HG02943 (cell line): Measurements from ENCODE around the gene KANTR.

Source experiments
- ATAC-seq: cut with Tn5 transposase; IDR thresholded peaks from one replicate; pipeline ENCODE4 v1.9.1; 2021; ENCODE audit warnings: mild to moderate bottlenecking, low read depth, moderate library complexity; ENCODE audit not compliant: unreplicated experiment

The KANTR gene

GRCh38 chrX:53093748-53094581 lies at the start of gene KANTR:
Gene KANTR (plus strand): TSS chrX:53094142. CDS start chrX:53124273, 30,131 bp downstream.
- peak; percentile 74 for ATAC-seq

- ATAC-seq, result no peak
Observed at GRCh38 chrX:53044995-53045394, 48.9 kb upstream of the KANTR start.

DNA sequence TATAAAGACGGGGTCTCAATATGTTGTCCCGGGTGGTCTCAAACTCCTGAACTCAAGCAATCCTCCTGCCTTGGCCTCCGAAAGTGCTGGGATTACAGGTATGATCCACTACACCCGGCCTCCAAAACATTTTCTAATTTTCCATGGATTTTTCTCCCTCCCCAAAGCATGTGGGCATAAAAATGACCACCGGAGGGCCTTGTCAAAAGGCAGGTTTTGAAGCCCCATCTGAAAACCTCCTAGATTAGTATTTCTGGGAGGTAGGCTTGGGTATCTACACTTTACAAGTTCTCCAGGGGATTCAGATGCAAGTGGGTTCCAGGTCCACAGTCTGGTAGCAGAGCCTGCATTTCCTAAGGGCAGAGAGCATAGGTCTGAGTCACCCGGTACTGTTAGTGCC lies 46.7 kb upstream of the KANTR start:
- ATAC-seq, result no peak

GRCh38 chrX:53048169-53049126 lies 45.5 kb upstream of the KANTR start, which contains the start of gene GPR173:
Gene GPR173 (plus strand): TSS chrX:53048789. CDS start chrX:53076622, 27,833 bp downstream.
- ATAC-seq, result no peak

- ATAC-seq, result no peak
Observed at GRCh38 chrX:53049127-53049517, 44.8 kb upstream of the KANTR start.

DNA sequence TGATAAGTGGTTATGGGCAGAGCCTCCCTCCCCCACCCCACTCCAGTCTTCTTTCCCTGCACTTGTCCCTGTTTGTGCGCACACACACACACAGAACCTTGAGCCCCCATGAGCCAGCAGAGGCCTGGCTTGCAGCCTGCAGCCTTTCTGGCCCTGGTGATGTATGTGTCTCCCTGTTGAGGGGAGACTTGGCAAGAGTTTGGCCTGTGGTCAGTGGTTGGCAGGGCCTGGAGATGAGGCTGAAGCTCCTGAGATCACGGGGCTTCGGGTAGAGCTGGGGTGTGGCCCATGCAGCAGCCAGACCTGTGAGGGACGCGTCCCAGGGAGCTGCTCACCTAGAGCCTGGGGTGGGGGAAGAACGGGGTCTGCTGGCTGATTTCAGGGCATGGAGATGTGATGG lies 43.1 kb upstream of the KANTR start:
- ATAC-seq, result no peak

DNA sequence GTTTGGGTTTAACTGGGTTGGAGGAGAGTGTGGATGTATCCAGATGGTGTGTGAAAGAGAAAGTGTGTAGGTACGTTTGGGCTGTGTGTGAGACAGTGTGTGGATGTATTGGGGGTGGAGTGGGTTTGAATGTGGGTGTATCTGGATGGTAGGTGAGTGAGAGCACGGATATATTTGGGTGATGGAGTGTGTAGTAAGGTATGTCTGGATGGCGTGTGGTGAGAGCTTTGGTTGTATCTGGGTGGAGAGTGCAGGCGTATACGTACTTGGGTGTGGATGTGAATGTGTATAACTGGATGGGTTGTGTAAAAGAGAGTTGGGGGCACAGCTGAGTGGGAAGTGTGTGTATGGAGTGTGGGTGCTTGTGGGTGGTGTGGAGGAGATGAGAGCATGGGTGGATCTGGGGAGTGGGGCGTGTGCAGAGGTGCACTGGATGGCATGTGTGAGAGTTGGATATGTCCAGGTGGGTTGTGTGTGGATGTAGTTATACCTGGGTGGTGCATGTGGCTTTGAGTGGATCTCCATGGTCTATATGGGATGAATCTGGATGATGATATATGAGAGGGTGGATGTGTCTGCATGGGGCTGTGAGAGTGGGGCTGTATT lies 38.6 kb upstream of the KANTR start:
- ATAC-seq, result no peak

- ATAC-seq, result no peak
Observed at GRCh38 chrX:53056292-53056691, 37.6 kb upstream of the KANTR start.

- ATAC-seq, result no peak
Observed at GRCh38 chrX:53065104-53065503, 28.8 kb upstream of the KANTR start.

- ATAC-seq, result no peak
Observed at GRCh38 chrX:53071064-53071463, 22.9 kb upstream of the KANTR start.

DNA sequence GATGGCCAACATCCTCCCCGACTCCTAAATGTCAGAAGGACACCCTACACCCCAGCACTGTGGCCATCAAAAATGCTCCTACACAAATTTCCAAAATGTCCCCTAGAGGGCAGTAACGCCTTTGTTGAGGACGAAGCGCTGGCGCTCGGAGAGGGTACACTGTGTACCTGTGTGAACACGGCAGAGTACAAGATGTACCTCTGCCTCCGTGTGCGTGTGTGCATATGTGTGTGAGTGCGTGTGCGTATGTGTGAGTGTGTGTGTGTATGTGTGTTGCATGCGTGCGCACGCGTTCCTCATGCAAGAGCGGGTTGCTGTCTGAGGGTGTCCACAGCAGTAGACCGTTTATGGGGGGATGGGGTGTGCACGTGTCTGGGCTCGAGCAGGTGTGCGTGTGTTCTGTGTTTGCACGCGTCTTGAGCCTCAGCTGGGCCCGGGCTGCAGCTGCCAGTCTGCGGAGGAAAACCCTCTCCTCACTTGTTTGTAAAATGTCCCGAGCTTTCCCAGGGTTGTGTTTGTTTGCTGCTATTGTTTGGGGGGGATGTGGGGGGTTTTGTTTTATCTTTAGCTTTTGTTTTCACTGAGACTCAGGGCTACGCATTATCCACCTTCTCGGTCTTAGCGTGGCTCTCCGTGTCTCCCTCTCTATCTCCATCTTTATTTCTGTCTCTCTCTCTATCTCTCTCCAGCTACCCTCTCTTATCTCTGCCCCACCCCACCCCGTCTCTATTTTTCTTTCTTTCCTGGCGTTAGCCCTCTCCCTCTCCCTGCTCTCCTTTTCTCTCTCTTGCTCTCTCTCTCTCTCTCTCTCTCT lies 22.1 kb upstream of the KANTR start:
- ATAC-seq, result peak; percentile 58

- no peak for ATAC-seq
Observed at GRCh38 chrX:53072418-53073114, 21.4 kb upstream of the KANTR start.

DNA sequence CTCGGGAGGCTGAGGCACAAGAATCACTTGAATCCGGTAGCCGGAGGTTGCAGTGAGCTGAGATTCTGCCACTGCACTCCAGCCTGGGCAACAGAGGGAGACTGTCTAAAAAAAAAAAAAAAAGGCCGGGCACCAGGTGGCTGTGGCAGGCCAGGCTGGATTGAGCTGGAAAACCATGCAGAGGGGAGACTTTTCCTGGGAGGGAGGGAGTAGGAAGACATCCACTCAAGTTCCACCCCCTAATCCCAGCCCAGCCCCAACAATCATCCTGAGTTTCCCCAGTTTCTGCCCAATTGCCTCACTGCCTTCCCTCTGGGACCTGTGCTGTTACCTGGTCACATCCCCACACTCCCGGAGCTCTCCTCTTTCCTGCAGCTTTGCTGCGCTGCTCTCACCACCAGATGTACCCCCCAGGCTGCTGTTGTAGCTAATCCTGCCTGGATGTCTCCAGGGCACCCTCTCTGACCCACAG lies 20.8 kb upstream of the KANTR start:
- no peak for ATAC-seq

- no peak for ATAC-seq
Observed at GRCh38 chrX:53075011-53075410, 18.9 kb upstream of the KANTR start.

GRCh38 chrX:53076671-53077070 lies 17.3 kb upstream of the KANTR start:
- ATAC-seq, result no peak

GRCh38 chrX:53077207-53078197 lies 16.4 kb upstream of the KANTR start:
- ATAC-seq, result no peak

DNA sequence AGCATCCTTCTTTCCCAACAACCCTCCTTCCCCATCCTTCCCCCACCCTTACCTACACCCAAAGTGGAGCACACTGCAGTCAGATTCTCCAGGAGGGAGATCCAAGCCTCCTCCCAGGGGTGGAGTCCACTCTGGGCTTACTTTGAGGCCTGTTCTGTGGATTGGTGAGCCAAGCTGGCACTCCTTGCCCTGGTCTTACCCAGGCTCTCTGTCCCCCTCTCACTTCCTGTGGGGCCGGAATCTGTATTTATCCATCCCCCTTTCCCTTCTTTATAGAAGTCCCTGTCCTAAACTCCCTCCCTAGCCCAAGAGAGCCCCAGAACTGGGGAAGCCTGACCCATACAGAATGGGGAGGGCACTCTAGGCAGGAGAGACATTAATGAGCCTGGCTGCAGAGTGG lies 15.0 kb upstream of the KANTR start:
- no peak for ATAC-seq
